ENCODE data around the gene APOB. TPM values are rescaled to one million over a fixed set of nuclear protein-coding genes. Genes with fewer than 3 reads are reported as not detected.

Gene APOB
- total RNA-seq, 1 donor from 2014 or later: 0.13 TPM

DNA sequence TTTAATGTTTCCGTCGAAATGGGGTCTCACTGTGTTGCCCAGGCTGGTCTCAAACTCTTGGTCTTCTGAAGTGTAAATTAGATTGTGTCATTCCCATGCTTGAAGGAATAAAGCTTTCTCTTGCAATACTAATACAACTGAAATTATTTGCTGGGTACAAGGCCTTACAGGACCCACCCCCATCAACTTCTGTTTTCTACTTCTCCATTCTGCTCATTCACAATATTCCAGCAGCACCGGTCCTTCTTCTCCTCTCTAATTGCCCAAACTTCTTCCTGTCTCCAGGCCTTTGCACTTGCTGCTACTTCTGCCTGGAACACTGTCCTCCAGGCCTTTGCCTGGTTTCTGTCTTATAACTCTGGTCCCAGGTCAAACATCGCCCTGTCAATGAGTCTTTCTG is 73.8 kb downstream of the APOB start:
- no peak for DNase-seq (ENCODE audit: low spot score in 2 of 2, unreplicated experiment in 2 of 2)
- Mint-ChIP-seq H3K4me1 (peaks cover 9% of the 10 kb centered on the region), H3K4me3 (no peak overlapping the region), H3K27me3 (ENCODE audit: low read depth) (peaks cover 53% of the 10 kb centered on the region), H3K9me3 (no peaks in the 10 kb centered on the region), H3K27ac (no peak overlapping the region), H3K36me3 (no peaks in the 10 kb centered on the region)
- TF ChIP-seq, protein P1, sequence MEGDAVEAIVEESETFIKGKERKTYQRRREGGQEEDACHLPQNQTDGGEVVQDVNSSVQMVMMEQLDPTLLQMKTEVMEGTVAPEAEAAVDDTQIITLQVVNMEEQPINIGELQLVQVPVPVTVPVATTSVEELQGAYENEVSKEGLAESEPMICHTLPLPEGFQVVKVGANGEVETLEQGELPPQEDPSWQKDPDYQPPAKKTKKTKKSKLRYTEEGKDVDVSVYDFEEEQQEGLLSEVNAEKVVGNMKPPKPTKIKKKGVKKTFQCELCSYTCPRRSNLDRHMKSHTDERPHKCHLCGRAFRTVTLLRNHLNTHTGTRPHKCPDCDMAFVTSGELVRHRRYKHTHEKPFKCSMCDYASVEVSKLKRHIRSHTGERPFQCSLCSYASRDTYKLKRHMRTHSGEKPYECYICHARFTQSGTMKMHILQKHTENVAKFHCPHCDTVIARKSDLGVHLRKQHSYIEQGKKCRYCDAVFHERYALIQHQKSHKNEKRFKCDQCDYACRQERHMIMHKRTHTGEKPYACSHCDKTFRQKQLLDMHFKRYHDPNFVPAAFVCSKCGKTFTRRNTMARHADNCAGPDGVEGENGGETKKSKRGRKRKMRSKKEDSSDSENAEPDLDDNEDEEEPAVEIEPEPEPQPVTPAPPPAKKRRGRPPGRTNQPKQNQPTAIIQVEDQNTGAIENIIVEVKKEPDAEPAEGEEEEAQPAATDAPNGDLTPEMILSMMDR (IDR thresholded peaks at IDR 0.05; ENCODE audit: unreplicated experiment): no peak

DNA sequence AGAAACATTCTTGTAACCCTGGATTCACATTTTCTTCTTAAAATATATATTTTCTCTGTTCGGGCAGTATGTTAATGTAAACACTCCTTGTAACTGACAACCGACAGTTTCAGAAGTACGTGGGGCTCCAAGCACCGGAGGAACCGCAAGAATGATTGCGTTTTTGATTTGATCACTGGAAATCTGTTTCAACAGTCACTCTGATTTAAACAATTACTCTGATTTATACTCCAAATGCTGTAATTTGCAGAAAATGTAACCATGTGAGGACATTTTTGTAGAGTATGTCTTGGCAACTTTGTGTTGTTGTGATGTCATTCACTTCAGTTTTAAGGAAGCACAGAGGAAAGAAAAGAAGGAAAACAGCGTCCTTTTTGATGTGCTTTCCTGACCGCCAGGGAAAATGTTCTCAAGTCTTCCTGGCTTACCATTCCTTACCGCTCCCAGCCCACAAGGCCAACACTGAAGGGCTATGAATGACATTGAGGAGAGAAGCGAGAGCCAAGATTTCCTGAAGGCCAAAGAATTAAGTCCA is 77.7 kb downstream of the APOB start:
- H3K27me3 Mint-ChIP-seq (ENCODE audit: low read depth): peaks cover 69% of the 10 kb centered on the region
- no peak overlapping the region for H3K4me3 Mint-ChIP-seq
- DNase-seq (ENCODE audit: low spot score in 2 of 2, unreplicated experiment in 2 of 2): no peak
- peaks cover 2% of the 10 kb centered on the region for H3K4me1 Mint-ChIP-seq
- peak overlapping the region; percentile 2 for H3K27ac Mint-ChIP-seq
- no peaks in the 10 kb centered on the region for H3K36me3 Mint-ChIP-seq
- no peaks in the 10 kb centered on the region for H3K9me3 Mint-ChIP-seq
- TF ChIP-seq, protein P1 (IDR thresholded peaks at IDR 0.05; ENCODE audit: unreplicated experiment): no peak

DNA sequence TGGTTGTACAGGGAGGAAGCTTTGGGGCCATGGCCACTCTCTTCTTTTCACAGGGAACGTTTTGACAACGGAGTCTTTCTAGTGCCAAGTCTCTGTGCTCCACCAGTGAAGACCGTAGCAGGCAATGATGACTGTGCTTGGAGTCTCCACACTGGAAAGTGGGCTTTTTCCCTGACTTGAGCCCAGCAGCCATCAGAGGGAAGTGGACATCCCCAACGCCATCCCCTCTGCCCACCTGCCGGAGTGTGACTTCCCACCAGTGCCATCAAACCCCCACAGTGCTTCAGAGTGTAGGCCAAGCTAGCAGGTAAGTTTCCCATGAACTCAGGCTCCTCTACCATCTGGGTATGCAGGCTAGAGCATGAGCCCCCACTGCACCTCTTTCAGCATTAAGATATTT is 78.7 kb downstream of the APOB start:
- no peak overlapping the region for H3K4me3 Mint-ChIP-seq
- no peak for DNase-seq (ENCODE audit: low spot score in 2 of 2, unreplicated experiment in 2 of 2)
- peaks cover 2% of the 10 kb centered on the region for H3K4me1 Mint-ChIP-seq
- TF ChIP-seq, protein P1 (IDR thresholded peaks at IDR 0.05; ENCODE audit: unreplicated experiment): no peak
- no peaks in the 10 kb centered on the region for H3K36me3 Mint-ChIP-seq
- H3K27ac Mint-ChIP-seq: no peak overlapping the region
- H3K27me3 Mint-ChIP-seq (ENCODE audit: low read depth): peaks cover 74% of the 10 kb centered on the region
- H3K9me3 Mint-ChIP-seq: no peaks in the 10 kb centered on the region

DNA sequence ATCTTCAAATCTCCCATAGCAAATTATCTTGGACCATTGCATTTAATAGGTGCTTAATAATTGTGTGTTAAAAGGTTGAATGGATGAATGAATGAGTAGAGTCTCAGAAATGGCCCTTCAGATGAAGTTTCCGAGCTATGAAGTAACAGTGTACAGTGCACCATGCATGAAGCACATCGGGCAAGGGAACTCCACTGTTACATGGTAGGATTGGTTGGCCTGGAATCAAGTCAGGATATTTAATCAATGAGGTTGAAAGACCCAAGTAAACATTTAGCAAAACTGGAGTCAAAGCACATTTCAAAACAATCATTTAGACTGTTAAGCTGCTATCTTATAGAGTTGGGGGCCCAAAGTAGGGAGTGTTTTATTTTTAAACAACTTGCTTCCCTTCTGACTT is 80.0 kb downstream of the APOB start:
- TF ChIP-seq, protein P1 (IDR thresholded peaks at IDR 0.05; ENCODE audit: unreplicated experiment): no peak
- Mint-ChIP-seq H3K27ac (no peak overlapping the region), H3K27me3 (ENCODE audit: low read depth) (peaks cover 79% of the 10 kb centered on the region), H3K36me3 (no peaks in the 10 kb centered on the region), H3K4me3 (no peak overlapping the region), H3K9me3 (no peaks in the 10 kb centered on the region), H3K4me1 (peaks cover 2% of the 10 kb centered on the region)
- no peak for DNase-seq (ENCODE audit: low spot score in 2 of 2, unreplicated experiment in 2 of 2)

DNA sequence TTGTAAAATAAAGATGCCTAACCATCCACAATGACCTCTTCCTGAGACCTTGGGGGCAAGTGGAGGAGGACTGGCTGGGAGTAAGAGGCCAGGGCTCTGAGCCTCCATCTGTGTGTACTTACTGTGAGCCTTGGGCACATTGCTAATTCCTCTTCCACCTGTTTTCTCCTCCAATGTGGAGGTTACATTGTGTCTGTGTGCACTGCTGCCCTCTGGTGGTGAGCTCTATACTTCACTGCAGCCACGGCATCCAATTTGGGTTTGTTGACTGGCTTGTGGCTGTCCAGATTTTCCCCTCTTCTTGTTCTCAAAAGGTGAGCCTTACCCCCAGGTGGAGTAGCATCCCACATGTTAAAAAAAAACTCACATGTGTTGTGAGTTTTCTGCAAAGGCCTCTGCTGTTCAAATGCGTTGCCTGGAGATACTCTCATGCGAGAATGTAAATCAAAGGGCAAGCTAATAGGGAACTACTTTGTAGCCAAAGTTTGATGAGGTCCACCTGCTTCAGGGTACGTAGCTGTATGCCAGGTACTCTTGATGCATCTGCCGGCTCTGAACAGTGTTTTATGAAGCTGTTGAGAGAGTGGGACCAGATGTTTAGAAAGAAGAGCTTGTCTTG is 80.8 kb downstream of the APOB start:
- Mint-ChIP-seq H3K4me3 (no peak overlapping the region), H3K4me1 (peaks cover 2% of the 10 kb centered on the region), H3K9me3 (no peaks in the 10 kb centered on the region), H3K36me3 (no peaks in the 10 kb centered on the region), H3K27me3 (ENCODE audit: low read depth) (peaks cover 73% of the 10 kb centered on the region), H3K27ac (no peak overlapping the region)
- TF ChIP-seq, protein P1 (IDR thresholded peaks at IDR 0.05; ENCODE audit: unreplicated experiment): peak; percentile 87
- peak; percentile 46 to 85 for DNase-seq (ENCODE audit: low spot score in 2 of 2, unreplicated experiment in 2 of 2)
